ENCODE measurements around the gene PLOD3. TPM values are rescaled to one million over a fixed set of nuclear protein-coding genes. Genes with fewer than 3 reads are reported as not detected.

PLOD3 gene
- total RNA-seq, 1 experiment from 2014 or later, result 48.3 TPM

DNA sequence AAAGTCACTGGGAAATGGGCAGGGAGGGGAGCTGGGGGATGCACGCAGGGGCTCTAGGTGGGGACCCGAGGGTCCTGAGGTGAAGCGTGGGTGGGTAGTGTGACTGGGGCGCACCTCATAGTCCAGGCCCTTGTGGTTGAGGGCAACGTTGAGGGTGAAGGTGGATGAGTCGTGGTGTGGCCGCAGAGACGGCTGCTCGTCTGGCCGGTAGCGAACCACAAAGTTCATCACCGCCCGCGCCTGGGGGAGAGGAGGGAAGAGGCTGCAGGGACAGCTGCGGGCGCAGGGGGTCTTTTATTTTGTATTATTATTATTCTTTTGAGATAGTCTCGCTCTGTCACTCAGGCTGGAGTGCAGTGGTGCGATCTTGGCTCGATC, 10.7 kb downstream of the PLOD3 start:
- Mint-ChIP-seq H3K9me3 (no peaks in the 10 kb centered on the region), H3K27me3 (ENCODE audit: low read depth) (peaks cover 12% of the 10 kb centered on the region), H3K27ac (peak overlapping the region; percentile 53; the same call in 1 of the 2 replicates), H3K4me1 (peaks cover 7% of the 10 kb centered on the region), H3K4me3 (no peak overlapping the region), H3K36me3 (peaks cover 3% of the 10 kb centered on the region; the same call in 1 of the 2 replicates)
- CTCF ChIA-PET, result interaction anchor here (1.2 to 2.0 kb wide), 3 partner anchors 9 to 76 kb away, joined by 3 to 9 read pairs (median 4); no protein-coding TSS in a partner anchor
- no peak for ATAC-seq
- no peak for DNase-seq (ENCODE audit: low spot score)
- POLR2A ChIA-PET, result interaction anchor here (1.1 kb wide), 1 partner anchor 11 kb away, joined by 3 read pairs; the partner anchor contains the start of gene PLOD3
- TF ChIP-seq, protein P1, sequence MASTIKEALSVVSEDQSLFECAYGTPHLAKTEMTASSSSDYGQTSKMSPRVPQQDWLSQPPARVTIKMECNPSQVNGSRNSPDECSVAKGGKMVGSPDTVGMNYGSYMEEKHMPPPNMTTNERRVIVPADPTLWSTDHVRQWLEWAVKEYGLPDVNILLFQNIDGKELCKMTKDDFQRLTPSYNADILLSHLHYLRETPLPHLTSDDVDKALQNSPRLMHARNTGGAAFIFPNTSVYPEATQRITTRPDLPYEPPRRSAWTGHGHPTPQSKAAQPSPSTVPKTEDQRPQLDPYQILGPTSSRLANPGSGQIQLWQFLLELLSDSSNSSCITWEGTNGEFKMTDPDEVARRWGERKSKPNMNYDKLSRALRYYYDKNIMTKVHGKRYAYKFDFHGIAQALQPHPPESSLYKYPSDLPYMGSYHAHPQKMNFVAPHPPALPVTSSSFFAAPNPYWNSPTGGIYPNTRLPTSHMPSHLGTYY (CRISPR knock-in tag; IDR thresholded peaks at IDR 0.05), result no peak
- TF ChIP-seq, protein P2, sequence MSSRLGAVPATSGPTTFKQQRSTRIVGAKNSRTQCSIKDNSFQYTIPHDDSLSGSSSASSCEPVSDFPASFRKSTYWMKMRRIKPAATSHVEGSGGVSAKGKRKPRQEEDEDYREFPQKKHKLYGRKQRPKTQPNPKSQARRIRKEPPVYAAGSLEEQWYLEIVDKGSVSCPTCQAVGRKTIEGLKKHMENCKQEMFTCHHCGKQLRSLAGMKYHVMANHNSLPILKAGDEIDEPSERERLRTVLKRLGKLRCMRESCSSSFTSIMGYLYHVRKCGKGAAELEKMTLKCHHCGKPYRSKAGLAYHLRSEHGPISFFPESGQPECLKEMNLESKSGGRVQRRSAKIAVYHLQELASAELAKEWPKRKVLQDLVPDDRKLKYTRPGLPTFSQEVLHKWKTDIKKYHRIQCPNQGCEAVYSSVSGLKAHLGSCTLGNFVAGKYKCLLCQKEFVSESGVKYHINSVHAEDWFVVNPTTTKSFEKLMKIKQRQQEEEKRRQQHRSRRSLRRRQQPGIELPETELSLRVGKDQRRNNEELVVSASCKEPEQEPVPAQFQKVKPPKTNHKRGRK (CRISPR knock-in tag; IDR thresholded peaks at IDR 0.05; ENCODE audit: borderline replicate concordance), result no peak
- TF ChIP-seq HMGA2 (CRISPR knock-in tag; IDR thresholded peaks at IDR 0.05), result no peak
- TF ChIP-seq, protein P3, sequence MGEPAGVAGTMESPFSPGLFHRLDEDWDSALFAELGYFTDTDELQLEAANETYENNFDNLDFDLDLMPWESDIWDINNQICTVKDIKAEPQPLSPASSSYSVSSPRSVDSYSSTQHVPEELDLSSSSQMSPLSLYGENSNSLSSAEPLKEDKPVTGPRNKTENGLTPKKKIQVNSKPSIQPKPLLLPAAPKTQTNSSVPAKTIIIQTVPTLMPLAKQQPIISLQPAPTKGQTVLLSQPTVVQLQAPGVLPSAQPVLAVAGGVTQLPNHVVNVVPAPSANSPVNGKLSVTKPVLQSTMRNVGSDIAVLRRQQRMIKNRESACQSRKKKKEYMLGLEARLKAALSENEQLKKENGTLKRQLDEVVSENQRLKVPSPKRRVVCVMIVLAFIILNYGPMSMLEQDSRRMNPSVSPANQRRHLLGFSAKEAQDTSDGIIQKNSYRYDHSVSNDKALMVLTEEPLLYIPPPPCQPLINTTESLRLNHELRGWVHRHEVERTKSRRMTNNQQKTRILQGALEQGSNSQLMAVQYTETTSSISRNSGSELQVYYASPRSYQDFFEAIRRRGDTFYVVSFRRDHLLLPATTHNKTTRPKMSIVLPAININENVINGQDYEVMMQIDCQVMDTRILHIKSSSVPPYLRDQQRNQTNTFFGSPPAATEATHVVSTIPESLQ (CRISPR knock-in tag; IDR thresholded peaks at IDR 0.05), result no peak
- no peak for TF ChIP-seq ZNF138 (CRISPR knock-in tag; conservative IDR thresholded peaks at IDR 0.05)
- TF ChIP-seq PRRX2 (CRISPR knock-in tag; IDR thresholded peaks at IDR 0.05), result no peak
- TF ChIP-seq FOXK1 (CRISPR knock-in tag; IDR thresholded peaks at IDR 0.05), result no peak
- TF ChIP-seq ZNF219 (CRISPR knock-in tag; IDR thresholded peaks at IDR 0.05; ENCODE audit: borderline replicate concordance), result no peak
- TF ChIP-seq, protein P4, sequence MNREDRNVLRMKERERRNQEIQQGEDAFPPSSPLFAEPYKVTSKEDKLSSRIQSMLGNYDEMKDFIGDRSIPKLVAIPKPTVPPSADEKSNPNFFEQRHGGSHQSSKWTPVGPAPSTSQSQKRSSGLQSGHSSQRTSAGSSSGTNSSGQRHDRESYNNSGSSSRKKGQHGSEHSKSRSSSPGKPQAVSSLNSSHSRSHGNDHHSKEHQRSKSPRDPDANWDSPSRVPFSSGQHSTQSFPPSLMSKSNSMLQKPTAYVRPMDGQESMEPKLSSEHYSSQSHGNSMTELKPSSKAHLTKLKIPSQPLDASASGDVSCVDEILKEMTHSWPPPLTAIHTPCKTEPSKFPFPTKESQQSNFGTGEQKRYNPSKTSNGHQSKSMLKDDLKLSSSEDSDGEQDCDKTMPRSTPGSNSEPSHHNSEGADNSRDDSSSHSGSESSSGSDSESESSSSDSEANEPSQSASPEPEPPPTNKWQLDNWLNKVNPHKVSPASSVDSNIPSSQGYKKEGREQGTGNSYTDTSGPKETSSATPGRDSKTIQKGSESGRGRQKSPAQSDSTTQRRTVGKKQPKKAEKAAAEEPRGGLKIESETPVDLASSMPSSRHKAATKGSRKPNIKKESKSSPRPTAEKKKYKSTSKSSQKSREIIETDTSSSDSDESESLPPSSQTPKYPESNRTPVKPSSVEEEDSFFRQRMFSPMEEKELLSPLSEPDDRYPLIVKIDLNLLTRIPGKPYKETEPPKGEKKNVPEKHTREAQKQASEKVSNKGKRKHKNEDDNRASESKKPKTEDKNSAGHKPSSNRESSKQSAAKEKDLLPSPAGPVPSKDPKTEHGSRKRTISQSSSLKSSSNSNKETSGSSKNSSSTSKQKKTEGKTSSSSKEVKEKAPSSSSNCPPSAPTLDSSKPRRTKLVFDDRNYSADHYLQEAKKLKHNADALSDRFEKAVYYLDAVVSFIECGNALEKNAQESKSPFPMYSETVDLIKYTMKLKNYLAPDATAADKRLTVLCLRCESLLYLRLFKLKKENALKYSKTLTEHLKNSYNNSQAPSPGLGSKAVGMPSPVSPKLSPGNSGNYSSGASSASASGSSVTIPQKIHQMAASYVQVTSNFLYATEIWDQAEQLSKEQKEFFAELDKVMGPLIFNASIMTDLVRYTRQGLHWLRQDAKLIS (CRISPR knock-in tag; IDR thresholded peaks at IDR 0.05; ENCODE audit: borderline replicate concordance), result no peak
- TF ChIP-seq NR3C1 (CRISPR knock-in tag; conservative IDR thresholded peaks at IDR 0.05; ENCODE audit: low read depth), result no peak
- TF ChIP-seq MYBL2 (CRISPR knock-in tag; IDR thresholded peaks at IDR 0.05), result no peak
- no peak for TF ChIP-seq NR2C2 (CRISPR knock-in tag; IDR thresholded peaks at IDR 0.05)

DNA sequence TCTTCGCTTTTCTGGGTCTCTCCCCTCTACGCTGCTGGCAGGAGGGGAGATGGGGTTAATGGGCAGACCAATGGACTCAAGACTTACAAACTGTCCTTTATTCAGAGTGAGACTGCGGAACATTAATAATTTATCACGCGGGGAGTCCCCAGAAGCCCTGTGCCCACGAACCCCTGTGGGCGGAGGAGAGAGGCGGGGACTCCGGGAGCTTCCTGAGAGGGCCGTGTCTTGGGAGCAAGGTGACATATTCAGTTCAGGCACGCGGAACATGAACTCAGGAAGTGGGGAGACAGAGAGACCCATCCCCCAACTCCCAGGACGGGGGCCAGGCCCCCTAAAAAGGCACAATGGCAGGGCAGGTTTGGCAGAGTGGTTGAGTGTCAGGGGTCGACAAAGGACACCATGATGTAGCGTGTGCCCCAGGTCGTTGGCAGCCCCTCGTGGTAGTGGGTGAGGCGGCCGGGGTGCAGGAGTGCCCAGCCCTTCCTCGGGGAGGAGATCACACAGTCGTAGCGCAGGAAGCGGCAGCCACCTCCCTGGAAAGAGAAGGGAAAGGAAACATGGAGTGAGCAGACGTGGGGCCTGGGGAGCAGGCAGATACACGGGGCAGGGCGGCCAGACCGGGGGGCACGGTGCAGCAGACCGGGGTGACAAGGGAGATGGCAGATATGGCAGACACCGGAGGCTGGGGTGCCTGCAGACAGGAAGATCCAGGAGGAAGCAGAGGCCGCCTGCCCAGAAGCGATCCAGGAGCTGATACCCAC, 11.3 kb downstream of the PLOD3 start:
- Mint-ChIP-seq H3K36me3 (peaks cover 3% of the 10 kb centered on the region; the same call in 1 of the 2 replicates), H3K27me3 (ENCODE audit: low read depth) (peaks cover 16% of the 10 kb centered on the region), H3K27ac (peak overlapping the region; percentile 69), H3K4me1 (peaks cover 13% of the 10 kb centered on the region), H3K4me3 (no peak overlapping the region), H3K9me3 (no peaks in the 10 kb centered on the region)
- ChIA-PET POLR2A (interaction anchor here (1.1 kb wide), 1 partner anchor 11 kb away, joined by 3 read pairs; the partner anchor contains the start of gene PLOD3), CTCF (interaction anchor here (0.7 to 2.0 kb wide), 5 partner anchors 10 to 84 kb away, joined by 3 to 9 read pairs (median 4); no protein-coding TSS in a partner anchor)
- DNase-seq (ENCODE audit: low spot score), result no peak
- ATAC-seq, result no peak
- TF ChIP-seq NR1H2 (CRISPR knock-in tag; IDR thresholded peaks at IDR 0.05) (no peak), GABPB1 (CRISPR knock-in tag; IDR thresholded peaks at IDR 0.05) (no peak), TEAD4 (CRISPR knock-in tag; IDR thresholded peaks at IDR 0.05) (no peak), ATF1 (CRISPR knock-in tag; IDR thresholded peaks at IDR 0.05) (no peak)
- TF ChIP-seq, protein P4 (CRISPR knock-in tag; IDR thresholded peaks at IDR 0.05; ENCODE audit: borderline replicate concordance), result no peak
- TF ChIP-seq, protein P5, sequence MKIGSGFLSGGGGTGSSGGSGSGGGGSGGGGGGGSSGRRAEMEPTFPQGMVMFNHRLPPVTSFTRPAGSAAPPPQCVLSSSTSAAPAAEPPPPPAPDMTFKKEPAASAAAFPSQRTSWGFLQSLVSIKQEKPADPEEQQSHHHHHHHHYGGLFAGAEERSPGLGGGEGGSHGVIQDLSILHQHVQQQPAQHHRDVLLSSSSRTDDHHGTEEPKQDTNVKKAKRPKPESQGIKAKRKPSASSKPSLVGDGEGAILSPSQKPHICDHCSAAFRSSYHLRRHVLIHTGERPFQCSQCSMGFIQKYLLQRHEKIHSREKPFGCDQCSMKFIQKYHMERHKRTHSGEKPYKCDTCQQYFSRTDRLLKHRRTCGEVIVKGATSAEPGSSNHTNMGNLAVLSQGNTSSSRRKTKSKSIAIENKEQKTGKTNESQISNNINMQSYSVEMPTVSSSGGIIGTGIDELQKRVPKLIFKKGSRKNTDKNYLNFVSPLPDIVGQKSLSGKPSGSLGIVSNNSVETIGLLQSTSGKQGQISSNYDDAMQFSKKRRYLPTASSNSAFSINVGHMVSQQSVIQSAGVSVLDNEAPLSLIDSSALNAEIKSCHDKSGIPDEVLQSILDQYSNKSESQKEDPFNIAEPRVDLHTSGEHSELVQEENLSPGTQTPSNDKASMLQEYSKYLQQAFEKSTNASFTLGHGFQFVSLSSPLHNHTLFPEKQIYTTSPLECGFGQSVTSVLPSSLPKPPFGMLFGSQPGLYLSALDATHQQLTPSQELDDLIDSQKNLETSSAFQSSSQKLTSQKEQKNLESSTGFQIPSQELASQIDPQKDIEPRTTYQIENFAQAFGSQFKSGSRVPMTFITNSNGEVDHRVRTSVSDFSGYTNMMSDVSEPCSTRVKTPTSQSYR (CRISPR knock-in tag; IDR thresholded peaks at IDR 0.05), result no peak

All from WTC11 (cell line).